ENCODE data around the gene ARHGAP40.

Gene ARHGAP40

GRCh38 chr20:38657390-38657789 is 55.8 kb downstream of the ARHGAP40 start:
- no peak for DNase-seq

- peak in 1 of 6 experiments; percentile 13 for DNase-seq
These were observed 57.4 kb downstream of the ARHGAP40 start for GRCh38 chr20:38658879-38659596.

GRCh38 chr20:38659597-38659880 is 57.9 kb downstream of the ARHGAP40 start:
- no peak for DNase-seq

GRCh38 chr20:38660429-38660828 is 58.8 kb downstream of the ARHGAP40 start:
- no peak for DNase-seq

GRCh38 chr20:38663660-38664059 is 62.1 kb downstream of the ARHGAP40 start:
- no peak for DNase-seq

- no peak for DNase-seq
These were observed 62.7 kb downstream of the ARHGAP40 start for GRCh38 chr20:38664284-38664683.

- DNase-seq = no peak
These were observed 63.5 kb downstream of the ARHGAP40 start for GRCh38 chr20:38665094-38665493.

- DNase-seq = no peak
These were observed 64.1 kb downstream of the ARHGAP40 start for GRCh38 chr20:38665506-38666285.

- DNase-seq = no peak
These were observed 65.9 kb downstream of the ARHGAP40 start for GRCh38 chr20:38667417-38667956.

GRCh38 chr20:38669688-38670087 is 68.1 kb downstream of the ARHGAP40 start:
- DNase-seq = no peak

- DNase-seq = no peak
These were observed 69.2 kb downstream of the ARHGAP40 start for GRCh38 chr20:38670786-38671185.

- no peak for DNase-seq
These were observed 69.6 kb downstream of the ARHGAP40 start for GRCh38 chr20:38671186-38671585.

- no peak for DNase-seq
These were observed 70.2 kb downstream of the ARHGAP40 start for GRCh38 chr20:38671701-38672292.

GRCh38 chr20:38672504-38672903 is 70.9 kb downstream of the ARHGAP40 start:
- no peak for DNase-seq

GRCh38 chr20:38673261-38673660 is 71.7 kb downstream of the ARHGAP40 start:
- DNase-seq = no peak

GRCh38 chr20:38673725-38674091 is 72.1 kb downstream of the ARHGAP40 start:
- DNase-seq = no peak

GRCh38 chr20:38674092-38674764 is 72.6 kb downstream of the ARHGAP40 start:
- DNase-seq = peak in 5 of 6 experiments; percentile 9 to 53 (median 29)

GRCh38 chr20:38674765-38675133 is 73.1 kb downstream of the ARHGAP40 start:
- DNase-seq = no peak

- no peak for DNase-seq
These were observed 75.0 kb downstream of the ARHGAP40 start for GRCh38 chr20:38676576-38676975.

- DNase-seq = peak in 2 of 6 experiments; percentile 7 to 13
These were observed 79.1 kb downstream of the ARHGAP40 start for GRCh38 chr20:38680500-38681306.

- no peak for DNase-seq
These were observed 83.7 kb downstream of the ARHGAP40 start for GRCh38 chr20:38685271-38685670.

- DNase-seq = peak in 3 of 6 experiments; percentile 8 to 19 (median 8)
These were observed 84.4 kb downstream of the ARHGAP40 start for GRCh38 chr20:38685853-38686473.

Measured in stimulated activated naive CD4-positive, alpha-beta T cell (primary cell).